Measurements from ENCODE around the gene KRTAP10-3. TPM values are rescaled to one million over a fixed set of nuclear protein-coding genes. Genes with fewer than 3 reads are reported as not detected.

The KRTAP10-3 gene
- polyA plus RNA-seq, 1 donor: not detected

- no peak for DNase-seq (ENCODE audit: low read depth)
Measured at GRCh38 chr21:44530221-44530902, 28.2 kb downstream of the KRTAP10-3 start.

DNA sequence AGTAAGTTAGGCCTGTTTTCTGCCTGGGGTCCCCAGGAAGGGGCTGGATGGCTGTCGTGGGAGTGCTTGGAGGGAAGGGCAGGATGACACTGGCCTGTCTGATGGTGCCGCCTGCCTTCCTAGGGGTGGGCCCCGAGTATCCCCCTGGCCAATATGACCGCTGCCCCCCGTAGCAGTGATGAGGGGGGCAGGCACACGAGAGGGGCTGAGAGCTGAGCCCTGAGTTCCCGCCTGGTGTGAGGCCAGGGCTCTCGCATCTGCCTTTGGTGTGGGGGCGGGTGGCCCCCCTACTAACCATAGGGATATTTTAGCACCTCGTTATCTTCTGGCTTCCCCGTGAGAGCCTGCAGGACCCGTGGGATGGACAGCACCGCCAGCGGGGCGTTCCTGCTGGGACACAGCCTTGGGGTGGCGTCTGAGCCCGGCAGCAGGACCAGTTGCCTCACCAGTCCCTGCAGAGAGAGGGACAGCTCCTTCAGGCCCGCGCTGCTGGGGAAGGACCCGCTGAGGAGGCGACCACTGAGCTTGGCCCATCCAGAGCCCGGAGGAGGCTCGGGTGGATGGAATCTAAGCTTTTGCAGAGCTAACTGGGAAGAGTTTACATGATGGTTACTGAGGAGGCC lies 29.0 kb downstream of the KRTAP10-3 start:
- DNase-seq (ENCODE audit: low read depth): no peak

- DNase-seq (ENCODE audit: low read depth): no peak
Measured at GRCh38 chr21:44529011-44529421, 29.6 kb downstream of the KRTAP10-3 start.

- DNase-seq (ENCODE audit: low read depth): no peak
Measured at GRCh38 chr21:44528634-44528995, 30.0 kb downstream of the KRTAP10-3 start.

DNA sequence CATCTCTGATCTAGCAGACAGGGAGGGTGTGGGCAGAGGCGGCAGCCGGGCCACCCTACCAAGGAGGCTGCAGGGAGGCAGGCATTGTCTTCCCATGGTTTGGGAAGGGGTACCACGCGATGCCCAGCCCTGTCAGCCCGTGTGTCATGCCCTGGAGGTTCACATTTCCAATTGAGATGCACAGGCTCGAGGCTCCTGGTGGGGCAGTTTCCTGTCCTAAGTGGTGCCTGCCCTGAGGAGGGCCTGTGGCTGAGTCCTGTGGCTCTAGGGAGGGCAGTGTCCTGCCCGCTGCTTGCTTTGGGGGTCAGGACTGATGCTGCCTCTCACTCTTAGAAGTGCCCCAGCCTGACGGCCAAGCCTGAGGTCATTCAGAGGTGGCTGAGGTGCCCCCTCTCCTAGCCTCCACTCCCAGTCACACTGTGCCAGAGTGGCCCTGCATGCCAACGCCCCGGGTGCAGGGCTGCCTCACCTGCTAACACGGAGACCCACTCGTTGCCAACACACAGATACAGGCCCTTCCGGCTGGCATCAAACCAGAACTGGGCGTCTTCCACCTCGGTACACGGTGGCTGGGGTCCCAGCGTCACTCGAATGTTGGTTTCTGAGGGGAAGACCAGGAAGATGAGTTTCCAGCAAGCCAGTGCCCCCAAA lies 30.5 kb downstream of the KRTAP10-3 start:
- no peak for DNase-seq (ENCODE audit: low read depth)

GRCh38 chr21:44527156-44527982 lies 31.2 kb downstream of the KRTAP10-3 start:
- DNase-seq (ENCODE audit: low read depth): no peak

DNA sequence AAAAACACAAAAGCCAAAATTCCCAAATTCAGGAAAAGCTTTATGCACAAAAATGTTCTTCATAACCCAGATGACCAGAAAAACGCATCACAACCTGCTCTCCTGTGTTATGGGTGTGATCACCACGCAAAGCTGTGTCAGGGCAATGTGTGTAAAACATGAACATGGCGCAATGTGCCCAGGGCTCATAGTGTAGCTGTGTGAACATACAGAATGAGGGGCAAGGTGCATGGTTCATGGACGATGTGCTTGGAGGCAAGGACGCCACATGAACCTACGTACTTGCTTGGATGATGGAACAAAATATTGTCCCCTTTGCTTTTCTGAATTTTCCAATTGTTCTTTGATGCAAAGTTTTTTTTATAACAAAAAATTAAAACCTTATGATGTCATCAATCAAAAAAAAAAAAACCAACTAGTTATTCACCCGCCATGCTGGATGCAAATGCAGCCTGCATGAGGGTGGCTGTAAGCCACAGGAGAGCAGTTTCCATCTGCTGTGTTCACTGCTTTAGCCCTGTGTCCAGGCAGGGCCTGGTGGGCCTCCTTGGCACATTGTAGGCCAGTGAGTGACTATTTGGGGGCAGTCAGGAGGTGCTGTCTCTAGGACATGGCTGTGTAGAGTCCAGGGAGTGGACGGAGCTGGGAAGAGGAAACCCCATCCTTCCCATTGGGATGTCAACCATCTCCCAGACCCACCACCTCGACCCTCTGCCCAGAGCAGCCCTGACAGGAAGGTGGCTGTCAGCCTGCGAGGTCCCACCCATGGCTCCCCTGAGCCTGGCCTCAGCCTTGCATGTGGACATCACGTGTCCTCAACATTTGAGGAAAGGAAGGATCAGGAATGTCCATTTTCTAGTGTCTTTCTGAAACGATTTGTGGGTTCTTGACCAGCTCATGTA lies 32.2 kb downstream of the KRTAP10-3 start:
- no peak for DNase-seq (ENCODE audit: low read depth)

GRCh38 chr21:44525391-44526095 lies 33.1 kb downstream of the KRTAP10-3 start:
- DNase-seq (ENCODE audit: low read depth): no peak

DNA sequence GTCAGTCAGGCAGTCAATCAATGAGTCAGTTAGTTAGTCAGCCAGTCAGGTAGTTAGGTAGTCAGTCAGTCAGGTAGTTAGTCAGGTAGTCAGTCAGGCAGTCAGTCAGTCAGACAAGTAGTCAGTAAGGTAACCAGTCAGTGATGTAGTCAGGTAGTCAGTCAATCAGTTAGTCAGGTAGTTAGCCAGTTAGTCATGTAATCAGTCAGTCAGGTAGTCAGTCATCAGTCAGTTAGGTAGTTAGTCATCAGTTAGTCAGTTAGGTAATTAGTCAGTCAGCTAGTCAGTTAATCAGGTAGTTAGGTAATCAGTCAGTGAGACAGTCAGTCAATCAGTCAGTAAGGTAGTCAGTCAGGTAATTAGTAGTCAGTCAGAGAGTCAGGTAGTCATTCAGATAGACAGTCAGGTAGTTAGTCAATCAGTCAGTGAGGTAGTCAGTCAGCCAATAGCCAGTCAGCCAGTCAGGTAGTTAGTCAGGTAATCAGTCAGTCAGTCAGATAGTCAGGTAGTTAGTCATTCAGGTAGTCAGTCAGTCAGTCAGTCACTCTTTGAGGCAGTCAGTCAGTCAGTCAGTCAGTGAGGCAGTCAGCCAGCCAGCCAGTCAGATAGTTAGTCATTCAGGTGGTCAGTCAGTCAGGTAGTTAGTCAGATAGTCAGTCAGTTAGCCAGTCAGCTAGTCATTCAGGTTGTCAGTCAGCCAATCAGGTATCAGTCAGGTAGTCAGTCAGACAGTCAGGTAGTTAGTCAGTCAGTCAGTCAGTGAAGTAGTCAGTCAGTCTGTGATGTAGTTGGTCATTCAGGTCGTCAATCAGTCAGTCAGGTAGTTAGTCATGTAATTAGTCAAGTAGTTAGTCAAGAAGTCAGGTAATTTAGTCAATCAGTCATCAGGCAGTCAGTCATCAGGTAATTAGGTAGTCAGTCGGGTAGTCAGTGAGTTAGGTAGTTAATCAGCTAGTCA lies 33.9 kb downstream of the KRTAP10-3 start:
- DNase-seq (ENCODE audit: low read depth): no peak

DNA sequence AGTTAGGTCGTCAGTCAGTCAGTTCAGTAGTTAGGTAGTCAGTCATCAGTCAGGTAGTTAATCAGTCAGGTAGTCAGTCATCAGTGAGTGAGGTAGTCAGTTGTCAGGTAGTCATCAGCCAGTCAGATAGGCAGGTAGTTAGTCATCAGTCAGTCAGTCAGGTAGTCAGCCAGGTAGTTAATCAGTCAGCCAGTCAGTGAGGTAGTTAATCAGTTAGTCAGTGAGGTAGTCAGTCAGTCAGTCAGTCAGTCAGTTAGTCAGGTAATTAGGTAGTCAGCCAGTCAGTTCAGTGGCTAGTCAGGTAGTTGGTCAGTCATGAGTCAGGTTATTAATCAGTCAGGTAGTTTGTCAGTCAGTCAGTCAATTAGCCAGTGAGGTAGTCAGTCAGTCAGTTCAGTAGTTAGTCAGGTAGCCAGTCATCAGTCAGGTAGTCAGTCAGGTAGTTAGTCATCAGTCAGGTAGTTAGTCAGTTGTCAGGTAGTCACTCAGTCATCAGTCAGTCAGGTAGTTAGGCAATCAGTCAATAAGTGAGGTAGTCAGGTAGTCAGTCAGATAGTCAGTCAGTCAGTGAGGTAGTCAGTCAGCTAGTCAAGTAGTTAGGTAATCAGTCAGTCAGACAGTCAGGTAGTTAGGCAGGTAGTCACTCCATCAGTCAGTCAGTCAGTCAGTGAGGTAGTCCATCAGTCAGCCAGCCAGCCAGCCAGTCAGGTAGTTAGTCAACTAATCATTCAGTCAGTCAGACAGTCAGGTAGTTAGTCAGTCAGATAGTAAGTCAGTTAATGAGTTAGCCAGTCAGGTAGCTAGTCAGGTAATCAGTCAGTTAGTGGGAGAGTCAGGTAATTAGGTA lies 34.8 kb downstream of the KRTAP10-3 start:
- DNase-seq (ENCODE audit: low read depth): no peak

DNA sequence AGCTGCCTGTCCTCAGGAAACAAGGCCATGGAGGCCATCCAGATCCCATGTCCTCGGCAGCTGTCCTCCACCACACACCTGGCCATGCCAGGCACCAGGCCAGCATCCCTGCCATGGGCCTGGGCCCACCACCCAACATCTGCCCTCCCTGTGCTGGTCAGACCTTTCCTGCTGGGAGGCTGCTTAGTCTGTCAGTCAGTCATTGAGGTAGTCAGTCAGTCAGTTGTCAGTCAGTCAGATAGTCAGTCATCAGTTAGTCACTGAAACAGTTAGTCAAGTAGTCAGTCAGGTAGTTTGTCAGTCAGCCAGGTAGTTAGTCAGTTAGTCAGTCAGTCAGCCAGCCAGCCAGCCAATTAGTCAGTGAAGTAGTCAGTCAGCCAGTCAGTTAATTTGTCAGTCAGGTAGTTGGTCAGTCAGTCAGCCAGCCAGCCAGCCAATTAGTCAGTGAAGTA lies 35.8 kb downstream of the KRTAP10-3 start:
- DNase-seq (ENCODE audit: low read depth): no peak

- no peak for DNase-seq (ENCODE audit: low read depth)
Measured at GRCh38 chr21:44521928-44522752, 36.5 kb downstream of the KRTAP10-3 start.

DNA sequence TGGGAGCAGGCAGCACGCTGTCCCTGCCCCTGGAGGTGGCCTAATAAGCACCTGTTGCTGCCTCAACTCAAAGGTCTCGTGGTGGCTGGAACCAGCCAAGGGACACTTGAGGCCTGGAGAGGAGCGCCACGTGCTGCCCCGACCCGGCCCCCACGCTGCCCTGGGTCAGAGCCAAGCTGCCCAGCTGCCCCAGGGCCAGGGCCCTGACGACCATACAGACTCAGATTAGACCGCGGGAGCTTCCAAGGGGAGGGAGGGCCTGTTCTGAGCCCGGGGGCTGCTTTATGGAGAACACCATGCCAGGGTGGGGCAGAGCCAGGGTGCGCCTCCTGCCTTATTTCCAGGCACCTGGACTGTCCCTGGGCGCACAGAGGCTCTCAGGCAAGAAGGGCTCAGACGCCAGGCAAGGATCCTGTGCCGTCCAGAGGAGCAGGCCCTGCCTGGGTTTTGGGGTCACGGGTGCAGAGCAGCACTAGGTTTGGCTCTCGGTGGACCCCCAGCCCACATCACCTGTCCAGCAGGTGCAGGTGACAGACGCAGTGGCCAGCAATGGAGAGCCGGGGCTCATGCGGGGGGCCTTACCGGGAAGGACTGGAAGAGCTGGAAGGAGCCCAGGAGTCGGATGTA lies 37.2 kb downstream of the KRTAP10-3 start:
- DNase-seq (ENCODE audit: low read depth): no peak

DNA sequence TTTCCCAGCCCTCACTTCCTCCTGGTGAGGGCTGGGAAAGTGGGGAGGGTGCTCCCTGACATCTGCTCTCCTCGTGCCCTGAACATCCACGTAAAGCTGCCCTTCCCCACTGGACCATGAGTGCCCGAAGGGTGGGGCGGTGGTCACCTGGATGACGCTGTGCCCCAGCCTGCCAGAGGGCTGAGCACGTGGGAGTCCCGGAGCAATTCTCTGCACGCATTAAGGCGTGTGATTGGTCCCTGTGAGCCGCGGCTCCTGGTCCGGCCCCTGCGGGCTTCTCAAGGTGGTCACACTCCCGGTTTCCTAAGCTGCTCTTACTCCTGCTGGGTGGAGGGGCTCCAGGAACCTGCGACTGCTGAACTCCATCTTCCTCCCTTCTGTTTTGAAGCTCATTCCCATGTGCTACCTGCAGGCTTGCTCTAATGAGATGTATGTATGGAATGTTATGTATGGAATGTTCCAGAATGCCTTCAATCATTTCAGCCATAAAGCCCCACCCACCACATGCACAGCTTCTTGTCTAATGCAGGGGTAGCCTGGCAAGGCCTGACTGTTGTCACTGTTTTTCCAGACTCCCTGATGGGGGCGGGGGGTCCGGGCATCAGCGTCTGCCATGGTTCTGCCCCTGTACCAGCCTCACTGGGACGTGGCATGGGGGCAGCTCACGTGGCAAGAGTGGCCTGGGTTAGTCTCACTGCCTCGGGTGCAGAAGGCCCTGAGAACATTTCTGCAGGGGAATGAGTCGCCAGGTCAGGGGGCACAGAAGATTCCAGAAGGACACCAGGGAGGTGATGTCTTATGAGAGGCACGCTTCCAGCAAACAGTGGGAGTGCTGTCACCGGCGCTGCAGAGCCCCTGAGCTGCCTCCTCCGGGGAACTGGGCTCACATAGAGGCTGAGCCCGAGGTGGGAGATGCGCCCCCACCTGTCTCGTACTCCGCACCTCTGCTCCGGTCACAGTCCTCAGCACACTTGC lies 38.0 kb downstream of the KRTAP10-3 start:
- DNase-seq (ENCODE audit: low read depth): no peak
